Heart right ventricle (tissue), 16 donors: Measurements from ENCODE around the gene ANKRD36B. TPM values are rescaled to one million over a fixed set of nuclear protein-coding genes. Genes with fewer than 3 reads are reported as not detected.
"Not testable (repeated sequence)": the region's sequence is repeated elsewhere in the genome, so short reads cannot be mapped to it uniquely, and the experiment has no call there.

Source experiments
- ATAC-seq, 8 donors: fragments of 200-7000 bp; cut with Tn5 transposase; one replicate each; pipeline ENCODE4 v1.9.1; 2020; ENCODE audit warnings: mild to moderate bottlenecking in 8 of 8, moderate library complexity in 8 of 8, moderate number of reproducible peaks in 1 of 8
- DNase-seq, 2 donors: peaks; one replicate each; pipeline ENCODE4 v3.0.0-alpha.2; 2020
- H3K27ac ChIP-seq, 10 donors: fragments of 200-600 bp; sonication (generic) in 2 of 10; one replicate each; pipeline versions ENCODE4 v1.5.0 to v1.8.0; 2020 to 2022; ENCODE audit warnings: mild to moderate bottlenecking in 3 of 10
- H3K27me3 ChIP-seq, 7 donors: fragments of 200-600 bp; one replicate each; pipeline ENCODE4 v1.8.0; 2021 to 2022; ENCODE audit warnings: mild to moderate bottlenecking in 2 of 7
- H3K36me3 ChIP-seq, 9 donors: fragments of 200-600 bp; sonication (generic) in 1 of 9; one replicate each; pipeline versions ENCODE4 v1.5.0 to v1.8.0; 2020 to 2022; ENCODE audit warnings: mild to moderate bottlenecking in 2 of 9
- H3K4me1 ChIP-seq, 9 donors: fragments of 200-600 bp; sonication (generic) in 1 of 9; one replicate each; pipeline versions ENCODE4 v1.5.0 to v1.8.0; 2020 to 2022; ENCODE audit warnings: mild to moderate bottlenecking in 4 of 9
- H3K4me3 ChIP-seq, 10 donors: fragments of 200-600 bp; sonication (generic) in 2 of 10; one replicate each; pipeline versions ENCODE4 v1.5.0 to v1.8.0; 2020 to 2022; ENCODE audit warnings: mild to moderate bottlenecking in 7 of 10, moderate library complexity in 2 of 10
- H3K9me3 ChIP-seq, 11 donors: fragments of 200-600 bp in 10 of 11; sonication (generic) in 2 of 11; one replicate each; pipeline versions ENCODE4 v1.5.0 to v1.8.0; 2013 to 2022; ENCODE audit warnings: mild to moderate bottlenecking in 2 of 11, control low read depth in 1 of 11, moderate library complexity in 1 of 11
- WGBS, 2 donors: extraction: QIAGEN DNeasy Blood & Tissue Kit; methylation state at CpG; one replicate each; pipeline ENCODE4 v1.1.7; 2013; ENCODE audit warnings: inconsistent platforms in 1 of 2; 5-methylcytosine and 5-hydroxymethylcytosine counted together
- intact Hi-C, 10 donors: fragments of 100-400 bp; cut with DNase I; formaldehyde crosslinking; loops; one replicate each; pipeline versions ENCODE4 v1.11.1 to v1.14.2; 2022
- polyA plus RNA-seq, 2 donors: library from polyadenylated mRNA; stranded (reverse); fragments of 200-250 nt; gene quantifications; one replicate each; pipeline ENCODE4 v1.2.3, GENCODE V29; 2013
- total RNA-seq, 10 donors: library from RNA; stranded (reverse); fragmentation: NEBNext Ultra II Directional in 3 of 10; extraction: Animal tissue kit (Norgen Biotek cat#: 25700) in 3 of 10; gene quantifications; one replicate each; pipeline versions ENCODE4 v1.2.1 to v1.2.4, GENCODE V29; 2021 to 2023
- TF ChIP-seq, protein P1 (sequence below), 9 donors: fragments of 200-600 bp; sonication (generic) in 2 of 9; IDR thresholded peaks; one replicate each; pipeline versions ENCODE4 v1.5.0 to v1.8.0; 2021 to 2022; ENCODE audit warnings: antibody characterized with exemption in 9 of 9, mild to moderate bottlenecking in 5 of 9, moderate library complexity in 1 of 9
- donor health status: Arrhythmogenic right ventricular cardiomyopathy.
- donor health status: ischemic (EF 13 %, LVEDD 7.1; RV severe dilation, severe dysfunction).
- donor health status: healthy with polysubstance abuse.
- donor health status: DM: no; HTN: yes; CAD: no.
- donor health status: DM: no; HTN: no; CAD: no.
- donor health status: ischemic (EF 25% LVEDD 6.9; RV normal size, moderate dysfunction).
- donor health status: ischemic (EF 25% LVEDD 5.7; RV mildly dilated, moderate dysfunction).
- donor health status: healthy.
- donor health status: DM: yes; HTN: yes; CAD: no.
- donor health status: Ischemic cardiomyopathy.
- donor health status: ischemic (EF 35%, LVEDD 5.7; RV mildly dilated, moderate dysfunction).
- donor health status: nonischemic (EF 11% LVEDD 7.7; RV severe dilation, severe dysfunction).
- donor health status: DM: yes; HTN: yes; CAD: no.
- donor health status: PGD.
- donor health status: ischemic (EF 29% LVEDD 5.4; RV normal size, mild dysfunction).
- donor health status: nonischemic (EF 23%, LVEDD 6.1; RV moderate dilation, normal function).

Gene ANKRD36B
- total and polyA plus RNA-seq, 12 donors: 0.80 to 20.5 (median 4.1) TPM

DNA sequence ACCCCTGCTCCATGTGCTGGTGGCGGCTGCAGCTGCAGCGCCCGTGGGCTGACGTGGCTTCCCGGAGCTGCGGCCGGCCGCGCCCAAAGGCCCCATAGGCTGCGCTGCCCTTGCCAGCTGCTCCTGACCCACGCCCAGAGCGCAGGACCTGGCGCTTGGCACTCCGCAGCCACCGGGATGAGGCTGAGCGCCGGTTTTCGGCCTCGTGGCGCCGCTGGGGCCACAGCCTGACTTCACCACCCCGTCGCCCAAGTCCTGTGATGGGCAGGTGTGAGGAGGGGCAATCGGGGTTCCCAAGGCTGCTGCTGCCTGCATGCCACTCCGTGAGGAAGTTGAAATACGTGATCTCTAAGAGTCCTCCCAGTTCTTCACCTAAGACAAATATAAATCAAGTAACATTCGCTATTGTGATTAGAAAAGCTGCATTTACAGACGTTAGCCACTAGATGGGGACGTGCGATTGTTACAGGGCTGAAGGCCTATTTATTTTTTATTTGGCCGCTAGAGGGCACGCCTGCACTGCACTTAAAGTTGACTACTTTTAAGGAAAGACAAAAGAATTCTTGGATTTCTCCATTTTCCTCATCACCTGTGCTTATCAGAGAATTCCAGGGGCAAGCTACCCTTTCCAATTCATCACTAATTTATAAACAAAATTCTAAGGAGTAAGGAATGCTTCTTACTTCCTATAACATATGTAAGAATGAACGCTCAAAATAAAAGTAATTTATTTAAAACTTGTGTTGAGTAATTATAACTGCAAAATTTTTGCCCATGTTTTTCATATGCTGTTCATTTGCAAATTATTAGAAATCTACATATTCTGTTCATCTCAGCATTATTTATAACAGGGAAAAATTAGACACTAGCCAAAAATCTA is 1.1 kb upstream of the ANKRD36B start:
- Histone ChIP-seq H3K4me3 (peak overlapping the region; percentile 50 to 82 (median 66)), H3K27ac (peak overlapping the region; percentile 82 to 97 (median 93))
- not testable (repeated sequence) for H3K36me3 ChIP-seq, H3K9me3 ChIP-seq, H3K27me3 ChIP-seq, H3K4me1 ChIP-seq
- 3% methylated on average over 30 to 33 of the region's 33 CpGs for WGBS, 2 donors
- intact Hi-C loops: loop anchor here in 8 of 10 donors (1.0 to 10.0 kb wide), 6 partner anchors 57 to 107 kb away; partner anchors contain the start of genes ACTR1B (in 1 of the 8) and COX5B (in 1 of the 8)
- TF ChIP-seq, protein P1, sequence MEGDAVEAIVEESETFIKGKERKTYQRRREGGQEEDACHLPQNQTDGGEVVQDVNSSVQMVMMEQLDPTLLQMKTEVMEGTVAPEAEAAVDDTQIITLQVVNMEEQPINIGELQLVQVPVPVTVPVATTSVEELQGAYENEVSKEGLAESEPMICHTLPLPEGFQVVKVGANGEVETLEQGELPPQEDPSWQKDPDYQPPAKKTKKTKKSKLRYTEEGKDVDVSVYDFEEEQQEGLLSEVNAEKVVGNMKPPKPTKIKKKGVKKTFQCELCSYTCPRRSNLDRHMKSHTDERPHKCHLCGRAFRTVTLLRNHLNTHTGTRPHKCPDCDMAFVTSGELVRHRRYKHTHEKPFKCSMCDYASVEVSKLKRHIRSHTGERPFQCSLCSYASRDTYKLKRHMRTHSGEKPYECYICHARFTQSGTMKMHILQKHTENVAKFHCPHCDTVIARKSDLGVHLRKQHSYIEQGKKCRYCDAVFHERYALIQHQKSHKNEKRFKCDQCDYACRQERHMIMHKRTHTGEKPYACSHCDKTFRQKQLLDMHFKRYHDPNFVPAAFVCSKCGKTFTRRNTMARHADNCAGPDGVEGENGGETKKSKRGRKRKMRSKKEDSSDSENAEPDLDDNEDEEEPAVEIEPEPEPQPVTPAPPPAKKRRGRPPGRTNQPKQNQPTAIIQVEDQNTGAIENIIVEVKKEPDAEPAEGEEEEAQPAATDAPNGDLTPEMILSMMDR (IDR thresholded peaks at IDR 0.05): peak; percentile 86 to 99 (median 92)
- DNase-seq (peak; percentile 48 to 88), ATAC-seq (peak; percentile 79 to 93 (median 87))

DNA sequence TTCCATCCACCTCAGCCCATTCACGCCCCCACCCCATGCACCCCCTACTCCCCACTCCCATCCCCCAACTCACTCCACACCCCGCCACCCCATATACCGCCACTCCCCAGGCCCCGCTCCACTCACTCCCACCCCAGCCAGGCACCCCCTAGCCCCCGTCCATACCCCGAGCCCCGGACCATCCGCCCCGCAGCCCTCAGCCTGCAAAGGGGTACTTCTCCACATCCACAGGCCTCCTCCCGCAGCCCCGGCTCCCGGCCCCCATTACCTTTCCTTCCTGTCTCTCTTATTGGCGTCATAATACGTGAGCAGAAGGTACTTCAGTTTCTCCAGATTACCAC is 450 bp downstream of the ANKRD36B start:
- ATAC-seq: peak in 3 of 8 donors; percentile 22 to 36 (median 31)
- H3K9me3 ChIP-seq, H3K36me3 ChIP-seq, H3K27me3 ChIP-seq, intact Hi-C loops, H3K4me1 ChIP-seq, DNase-seq: not testable (repeated sequence)
- H3K27ac ChIP-seq: peak overlapping the region in 9 of 10 donors; percentile 39 to 97 (median 78)
- 0 to 4% methylated on average over 3 to 11 of the region's 14 CpGs for WGBS, 2 donors
- peak overlapping the region in 9 of 10 donors; percentile 50 to 82 (median 66) for H3K4me3 ChIP-seq

DNA sequence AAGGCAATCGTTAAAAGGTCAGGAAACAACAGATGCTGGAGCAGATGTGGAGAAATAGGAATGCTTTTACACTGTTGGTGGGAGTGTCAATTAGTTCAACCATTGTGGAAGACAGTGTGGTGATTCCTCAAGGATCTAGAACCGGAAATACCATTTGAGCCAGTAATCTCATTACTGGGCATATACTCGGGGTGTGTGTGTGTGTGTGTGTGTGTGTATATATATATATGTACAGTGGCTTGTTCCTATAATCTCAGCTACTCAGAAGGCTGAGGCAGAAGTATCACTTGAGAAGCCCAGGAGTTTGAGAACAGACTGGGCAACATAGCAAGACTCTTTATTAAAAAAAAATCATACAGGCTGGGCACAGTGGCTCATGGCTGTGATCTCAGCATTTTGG is 24.0 kb downstream of the ANKRD36B start:
- H3K4me3 ChIP-seq, H3K27ac ChIP-seq, H3K9me3 ChIP-seq, DNase-seq, ATAC-seq, H3K36me3 ChIP-seq, H3K27me3 ChIP-seq, intact Hi-C loops, H3K4me1 ChIP-seq: not testable (repeated sequence)
- WGBS, 2 donors: 70 to 75% methylated on average over 3 of the region's 3 CpGs

DNA sequence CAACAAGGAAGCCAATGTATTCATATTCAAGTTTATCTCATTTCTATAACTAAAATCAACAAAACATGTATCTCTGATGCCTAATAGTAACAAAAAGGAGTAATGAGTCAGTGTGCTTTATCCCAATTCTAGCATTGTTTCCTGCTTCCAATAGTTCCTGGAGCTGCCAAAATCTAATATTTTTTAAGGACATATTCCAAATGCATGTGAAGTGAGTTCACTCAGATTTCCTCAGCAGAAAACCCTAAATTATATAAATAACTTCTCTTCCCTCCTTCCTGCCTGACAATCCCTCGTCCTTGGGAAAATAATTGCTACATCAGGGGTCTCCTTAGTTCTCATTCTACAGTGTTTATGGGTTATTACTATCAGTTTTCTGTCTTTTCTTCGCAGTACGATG is 37.3 kb downstream of the ANKRD36B start:
- H3K4me3 ChIP-seq, H3K9me3 ChIP-seq, intact Hi-C loops, H3K27me3 ChIP-seq, H3K27ac ChIP-seq, H3K4me1 ChIP-seq, ATAC-seq, DNase-seq: not testable (repeated sequence)
- H3K36me3 ChIP-seq: peaks cover 0 to 84% (median 23%) of the 10 kb centered on the region in 9 donors
- WGBS, 2 donors: 79 to 80% methylated on average over 3 of the region's 3 CpGs

DNA sequence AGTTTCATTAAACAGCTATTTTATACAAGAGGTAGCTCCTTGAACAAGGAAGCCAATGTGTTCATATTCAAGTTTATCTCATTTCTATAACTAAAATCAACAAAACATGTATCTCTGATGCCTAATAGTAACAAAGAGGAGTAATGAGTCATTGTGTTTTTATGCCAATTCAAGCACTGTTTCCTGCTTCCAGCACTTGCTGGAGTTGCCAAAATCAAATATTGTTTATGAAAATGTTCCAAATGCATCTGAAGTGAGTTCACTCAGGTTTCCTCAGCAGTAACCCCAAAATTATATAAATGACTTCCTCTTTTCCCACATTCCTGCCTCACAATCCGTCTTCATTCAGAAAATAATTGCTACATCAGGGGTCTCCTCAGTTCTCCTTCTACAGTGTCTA is 39.2 kb downstream of the ANKRD36B start:
- DNase-seq, H3K9me3 ChIP-seq, H3K4me3 ChIP-seq, intact Hi-C loops, H3K27me3 ChIP-seq, ATAC-seq, H3K4me1 ChIP-seq, H3K27ac ChIP-seq: not testable (repeated sequence)
- H3K36me3 ChIP-seq: peaks cover 0 to 79% (median 21%) of the 10 kb centered on the region in 9 donors
- no CpG with 5 or more reads among the region's 1 CpG for WGBS, 2 donors

DNA sequence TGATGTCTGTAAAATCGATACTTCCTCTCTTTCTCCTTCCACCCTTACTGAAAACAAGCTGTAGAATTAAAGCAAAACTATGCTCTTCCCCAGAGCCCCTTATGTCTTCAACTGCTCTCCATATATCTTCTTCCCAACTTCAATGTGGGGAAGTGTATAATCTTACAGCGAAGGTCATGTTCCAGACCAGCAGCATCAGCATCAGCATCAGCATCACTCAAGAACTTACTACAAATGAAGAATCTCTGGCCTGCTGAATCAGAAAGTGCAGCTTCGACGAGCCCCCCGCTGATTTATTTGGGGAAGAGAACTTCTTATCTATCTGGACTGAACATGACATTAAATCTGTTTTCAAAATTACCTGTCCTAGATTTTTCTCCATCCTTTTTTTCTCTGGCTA is 40.6 kb downstream of the ANKRD36B start:
- ATAC-seq, DNase-seq, H3K4me1 ChIP-seq, H3K27me3 ChIP-seq, intact Hi-C loops, H3K9me3 ChIP-seq, H3K27ac ChIP-seq, H3K4me3 ChIP-seq: not testable (repeated sequence)
- WGBS, 2 donors: 89 to 91% methylated on average over 5 of the region's 5 CpGs
- peaks cover 0 to 68% (median 8%) of the 10 kb centered on the region in 9 donors for H3K36me3 ChIP-seq

DNA sequence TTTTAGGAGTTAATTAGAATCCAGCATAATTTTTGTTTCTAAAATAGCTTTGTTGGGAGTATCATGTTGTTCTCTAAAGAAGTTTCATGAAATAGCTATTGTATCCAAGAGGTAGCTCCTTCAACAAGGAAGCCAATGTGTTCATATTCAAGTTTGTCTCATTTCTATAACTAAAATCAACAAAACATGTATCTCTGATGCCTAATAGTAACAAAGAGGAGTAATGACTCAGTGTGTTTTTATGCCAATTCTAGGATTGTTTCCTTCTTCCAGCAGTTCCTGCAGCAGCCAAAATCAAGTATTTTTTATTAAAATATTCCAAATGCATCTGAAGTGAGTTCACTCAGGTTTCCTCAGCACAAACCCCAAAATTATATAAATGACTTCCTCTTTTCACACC is 41.1 kb downstream of the ANKRD36B start:
- H3K9me3 ChIP-seq, H3K27ac ChIP-seq, H3K4me3 ChIP-seq, H3K4me1 ChIP-seq, ATAC-seq, intact Hi-C loops, H3K27me3 ChIP-seq, DNase-seq: not testable (repeated sequence)
- H3K36me3 ChIP-seq: peaks cover 0 to 65% (median 7%) of the 10 kb centered on the region in 9 donors
